Mucosa of stomach (tissue), 1 donor: ENCODE measurements around the gene C1orf122.

ENCODE experiments used
- H3K27me3 ChIP-seq: one replicate; pipeline ENCODE4 v1.7.0; 2013; ENCODE audit warnings: mild to moderate bottlenecking, low read length; ENCODE audit not compliant: control insufficient read depth, insufficient read depth
- H3K36me3 ChIP-seq: one replicate; pipeline ENCODE4 v1.7.0; 2013; ENCODE audit warnings: low read length; ENCODE audit not compliant: control insufficient read depth, insufficient read depth
- H3K4me1 ChIP-seq: one replicate; pipeline ENCODE4 v1.7.0; 2013; ENCODE audit warnings: mild to moderate bottlenecking, low read length; ENCODE audit not compliant: control insufficient read depth, insufficient read depth
- H3K4me3 ChIP-seq: one replicate; pipeline ENCODE4 v1.7.0; 2013; ENCODE audit warnings: low read length
- H3K9ac ChIP-seq: one replicate; pipeline ENCODE4 v1.7.0; 2013; ENCODE audit warnings: mild to moderate bottlenecking, low read length, moderate library complexity
- H3K9me3 ChIP-seq: one replicate; pipeline ENCODE4 v1.7.0; 2013; ENCODE audit warnings: mild to moderate bottlenecking, low read length, moderate library complexity; ENCODE audit not compliant: control insufficient read depth
- donor health status: Pancreatic carcinoma.

Gene C1orf122

DNA sequence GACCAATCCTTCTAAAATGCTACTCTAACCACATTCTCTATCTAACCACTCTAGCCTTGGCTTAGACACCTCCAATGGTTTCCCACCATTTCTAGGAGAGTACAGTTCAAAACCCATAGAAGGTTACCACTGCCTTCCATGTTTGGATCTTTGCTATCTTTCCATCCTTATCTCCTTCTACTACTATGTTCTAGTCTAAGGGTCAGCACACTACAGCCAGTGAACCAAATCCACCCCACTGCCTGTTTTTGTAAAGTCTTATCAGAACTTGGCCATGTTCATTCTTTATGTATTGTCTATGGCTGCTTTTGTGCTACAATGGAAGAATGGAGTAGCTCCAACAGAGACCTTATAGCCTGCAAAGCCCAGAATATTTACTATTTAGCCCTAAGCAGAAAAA lies 45.6 kb downstream of the C1orf122 start:
- peaks cover 3% of the 10 kb centered on the region for H3K4me1 ChIP-seq
- no peaks in the 10 kb centered on the region for H3K9me3 ChIP-seq
- H3K36me3 ChIP-seq = no peaks in the 10 kb centered on the region
- no peak overlapping the region for H3K4me3 ChIP-seq
- H3K27me3 ChIP-seq = no peaks in the 10 kb centered on the region
- H3K9ac ChIP-seq = no peak overlapping the region

DNA sequence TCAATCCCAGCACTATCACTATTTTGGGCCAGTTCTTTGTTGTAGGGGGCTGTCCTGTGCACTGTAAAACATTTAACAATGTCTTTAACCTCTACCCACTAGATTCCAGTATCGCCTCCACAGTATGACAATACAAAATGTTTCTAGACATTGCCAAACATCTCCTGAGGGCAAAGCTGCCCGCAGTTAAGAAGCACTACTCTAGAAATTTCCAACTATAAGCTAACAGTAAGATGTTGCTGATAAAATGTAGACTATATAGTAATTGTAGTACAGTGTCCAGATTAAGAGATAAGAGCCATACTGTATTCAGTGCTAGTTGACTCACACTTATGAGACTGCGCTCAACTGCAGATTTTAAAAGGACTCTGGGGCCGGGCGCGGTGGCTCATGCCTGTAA lies 46.8 kb downstream of the C1orf122 start:
- H3K9ac ChIP-seq = no peak overlapping the region
- peaks cover 9% of the 10 kb centered on the region for H3K4me1 ChIP-seq
- H3K9me3 ChIP-seq = no peaks in the 10 kb centered on the region
- no peak overlapping the region for H3K4me3 ChIP-seq
- no peaks in the 10 kb centered on the region for H3K36me3 ChIP-seq
- no peaks in the 10 kb centered on the region for H3K27me3 ChIP-seq
